WI38 (cell line): ENCODE results near the gene CASQ1.

Experiments
- H3K4me3 ChIP-seq: 2 replicates; pipeline ENCODE4 v1.5.1; 2011; ENCODE audit warnings: low read depth, mild to moderate bottlenecking, control low read depth, low read length
- CTCF ChIP-seq: IDR thresholded peaks from 2 replicates; pipeline ENCODE4 v1.5.1; 2012; ENCODE audit warnings: low read depth, mild to moderate bottlenecking, control low read depth, low read length

CASQ1 gene

GRCh38 chr1:160238408-160238807 is 48.0 kb downstream of the CASQ1 start:
- no peak for TF ChIP-seq CTCF
- H3K4me3 ChIP-seq: no peak overlapping the region

- no peak for TF ChIP-seq CTCF
- H3K4me3 ChIP-seq: no peak overlapping the region
Measured at GRCh38 chr1:160239582-160240299, 49.4 kb downstream of the CASQ1 start.

- H3K4me3 ChIP-seq: no peak overlapping the region
- no peak for TF ChIP-seq CTCF
Measured at GRCh38 chr1:160243767-160244166, 53.4 kb downstream of the CASQ1 start.

- TF ChIP-seq CTCF: no peak
- no peak overlapping the region for H3K4me3 ChIP-seq
Measured at GRCh38 chr1:160244209-160244608, 53.8 kb downstream of the CASQ1 start.

- H3K4me3 ChIP-seq: no peak overlapping the region
- TF ChIP-seq CTCF: no peak
Measured at GRCh38 chr1:160245434-160245833, 55.1 kb downstream of the CASQ1 start.

GRCh38 chr1:160247053-160247452 is 56.7 kb downstream of the CASQ1 start:
- H3K4me3 ChIP-seq: no peak overlapping the region
- TF ChIP-seq CTCF: no peak

- TF ChIP-seq CTCF: no peak
- H3K4me3 ChIP-seq: no peak overlapping the region
Measured at GRCh38 chr1:160251011-160251410, 60.6 kb downstream of the CASQ1 start.
